Loucy (cell line): ENCODE results near the gene FOXK1.

Source experiments
- H2AFZ ChIP-seq: fragments of 200-600 bp; sonication (generic); 2 replicates; pipeline ENCODE4 v1.6.0; 2016; ENCODE audit warnings: antibody characterized with exemption, mild to moderate bottlenecking, low read length, moderate library complexity
- H3F3A ChIP-seq: fragments of 200-600 bp; 2 replicates; pipeline ENCODE4 v1.6.0; 2016; ENCODE audit warnings: antibody characterized with exemption, low read depth, mild to moderate bottlenecking
- H3K27me3 ChIP-seq: fragments of 200-600 bp; sonication (generic); 2 replicates; pipeline ENCODE4 v1.6.1; 2014; ENCODE audit warnings: low read length, mild to moderate bottlenecking; ENCODE audit not compliant: insufficient read depth, poor library complexity, severe bottlenecking
- H3K36me3 ChIP-seq: fragments of 200-600 bp; sonication (generic); 2 replicates; pipeline ENCODE4 v1.6.1; 2016; ENCODE audit warnings: low read length; ENCODE audit not compliant: insufficient read depth
- H3K4me1 ChIP-seq: fragments of 200-600 bp; sonication (generic); 2 replicates; pipeline ENCODE4 v1.5.1; 2014; ENCODE audit warnings: low read length, mild to moderate bottlenecking; ENCODE audit not compliant: insufficient read depth, poor library complexity, severe bottlenecking
- H3K4me2 ChIP-seq: fragments of 200-600 bp; sonication (generic); 2 replicates; pipeline ENCODE4 v1.6.0; 2014; ENCODE audit warnings: antibody characterized with exemption, low read length, low read depth, mild to moderate bottlenecking; ENCODE audit not compliant: poor library complexity, severe bottlenecking
- H3K4me3 ChIP-seq: fragments of 200-600 bp; sonication (generic); 2 replicates; pipeline ENCODE4 v1.5.1; 2014; ENCODE audit warnings: low read length, mild to moderate bottlenecking, mixed read lengths; ENCODE audit not compliant: poor library complexity, severe bottlenecking
- H3K79me2 ChIP-seq: fragments of 200-600 bp; sonication (generic); 2 replicates; pipeline ENCODE4 v1.6.1; 2014; ENCODE audit warnings: low read length; ENCODE audit not compliant: insufficient read depth
- H3K9ac ChIP-seq: fragments of 200-600 bp; sonication (generic); 2 replicates; pipeline ENCODE4 v1.6.0; 2014; ENCODE audit warnings: mild to moderate bottlenecking, low read depth, low read length, moderate library complexity; ENCODE audit not compliant: poor library complexity, severe bottlenecking
- H3K9me2 ChIP-seq: fragments of 200-600 bp; sonication (generic); replicated peaks from 2 replicates; pipeline ENCODE4 v1.6.1; 2016; ENCODE audit warnings: low read depth, low read length, mixed read lengths
- H3K9me3 ChIP-seq: fragments of 200-600 bp; sonication (generic); 2 replicates; pipeline ENCODE4 v1.6.1; 2014; ENCODE audit warnings: mild to moderate bottlenecking, antibody characterized with exemption, low read length, low read depth; ENCODE audit not compliant: insufficient read depth
- H4K20me1 ChIP-seq: fragments of 200-600 bp; sonication (generic); 2 replicates; pipeline ENCODE4 v1.6.0; 2014; ENCODE audit warnings: antibody characterized with exemption, low read length, mild to moderate bottlenecking; ENCODE audit not compliant: insufficient read depth, poor library complexity, severe bottlenecking
- EZH2phosphoT487 ChIP-seq: fragments of 200-600 bp; IDR thresholded peaks from 2 replicates; pipeline ENCODE4 v1.6.1; 2018; ENCODE audit warnings: antibody characterized with exemption, mild to moderate bottlenecking, moderate library complexity, borderline replicate concordance
- TF ChIP-seq, protein P1 (sequence below): fragments of 200-600 bp; sonication (generic); conservative IDR thresholded peaks from 2 replicates; pipeline ENCODE4 v1.5.1; 2014; ENCODE audit warnings: mild to moderate bottlenecking, antibody characterized with exemption, low read length

FOXK1 gene

DNA sequence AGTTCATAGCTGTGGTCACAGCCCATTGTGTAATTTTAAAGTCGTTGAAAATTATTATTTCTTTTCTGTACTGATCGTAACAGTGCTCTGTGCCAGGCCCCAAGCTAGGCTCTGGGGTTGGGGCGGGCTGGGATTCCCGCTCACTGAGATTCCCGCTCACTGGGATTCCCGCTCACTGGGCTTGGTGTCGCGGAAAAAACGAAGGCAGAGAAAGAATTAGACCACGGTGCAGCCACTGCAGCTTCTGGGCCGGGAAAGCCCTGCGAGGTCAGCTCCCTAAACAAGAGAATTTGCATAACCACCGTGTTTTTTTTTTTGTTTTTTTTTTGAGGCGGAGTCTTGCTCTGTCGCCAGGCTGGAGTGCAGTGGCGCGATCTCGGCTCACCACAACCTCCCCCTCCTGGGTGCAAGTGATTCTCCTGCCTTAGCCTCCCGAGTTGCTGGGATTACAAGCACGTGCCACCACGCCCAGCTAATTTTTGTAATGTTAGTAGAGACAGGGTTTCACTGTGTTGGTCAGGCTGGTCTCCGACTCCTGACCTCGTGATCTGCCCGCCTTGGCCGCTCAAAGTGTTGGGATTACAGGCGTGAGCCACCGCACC is 31.2 kb downstream of the FOXK1 start:
- H3K27me3 ChIP-seq: no peaks in the 10 kb centered on the region
- peaks cover 87% of the 10 kb centered on the region for H3K79me2 ChIP-seq

DNA sequence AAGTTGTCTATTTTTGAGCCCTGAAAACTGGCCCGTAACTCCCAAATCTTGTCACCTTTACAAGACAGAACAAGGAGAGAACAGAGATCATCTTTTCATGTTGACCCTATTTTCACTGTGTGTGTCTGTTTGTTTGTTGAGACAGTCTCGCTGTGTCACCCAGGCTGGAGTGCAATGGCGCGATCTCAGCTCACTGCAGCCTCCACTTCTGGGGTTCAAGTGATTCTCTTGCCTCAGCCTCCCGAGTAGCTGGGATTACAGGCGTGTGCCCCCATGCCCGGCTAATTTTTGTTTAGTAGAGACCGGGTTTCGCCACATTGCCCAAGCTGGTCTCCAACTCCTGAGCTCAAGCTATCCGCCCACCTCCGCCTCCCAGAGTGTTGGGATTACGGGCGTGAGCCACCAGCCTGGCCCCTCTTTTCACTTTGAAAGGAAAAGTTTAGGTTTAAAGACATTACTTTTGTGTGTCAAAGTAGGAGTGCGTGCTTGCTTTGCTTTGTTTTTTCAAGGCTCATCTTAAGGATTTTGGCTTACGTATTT is 32.1 kb downstream of the FOXK1 start:
- H3K27me3 ChIP-seq: no peaks in the 10 kb centered on the region
- TF ChIP-seq EZH2phosphoT487: no peak
- TF ChIP-seq, protein P1, sequence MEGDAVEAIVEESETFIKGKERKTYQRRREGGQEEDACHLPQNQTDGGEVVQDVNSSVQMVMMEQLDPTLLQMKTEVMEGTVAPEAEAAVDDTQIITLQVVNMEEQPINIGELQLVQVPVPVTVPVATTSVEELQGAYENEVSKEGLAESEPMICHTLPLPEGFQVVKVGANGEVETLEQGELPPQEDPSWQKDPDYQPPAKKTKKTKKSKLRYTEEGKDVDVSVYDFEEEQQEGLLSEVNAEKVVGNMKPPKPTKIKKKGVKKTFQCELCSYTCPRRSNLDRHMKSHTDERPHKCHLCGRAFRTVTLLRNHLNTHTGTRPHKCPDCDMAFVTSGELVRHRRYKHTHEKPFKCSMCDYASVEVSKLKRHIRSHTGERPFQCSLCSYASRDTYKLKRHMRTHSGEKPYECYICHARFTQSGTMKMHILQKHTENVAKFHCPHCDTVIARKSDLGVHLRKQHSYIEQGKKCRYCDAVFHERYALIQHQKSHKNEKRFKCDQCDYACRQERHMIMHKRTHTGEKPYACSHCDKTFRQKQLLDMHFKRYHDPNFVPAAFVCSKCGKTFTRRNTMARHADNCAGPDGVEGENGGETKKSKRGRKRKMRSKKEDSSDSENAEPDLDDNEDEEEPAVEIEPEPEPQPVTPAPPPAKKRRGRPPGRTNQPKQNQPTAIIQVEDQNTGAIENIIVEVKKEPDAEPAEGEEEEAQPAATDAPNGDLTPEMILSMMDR: no peak
- no peak overlapping the region for H3K4me2 ChIP-seq
- no peak overlapping the region for H3K9ac ChIP-seq
- peaks cover 5% of the 10 kb centered on the region; the same call in 1 of the 2 replicates for H3K36me3 ChIP-seq
- peaks cover 17% of the 10 kb centered on the region for H4K20me1 ChIP-seq
- H3K4me1 ChIP-seq: no peaks in the 10 kb centered on the region
- peaks cover 84% of the 10 kb centered on the region for H3K79me2 ChIP-seq
- H2AFZ ChIP-seq: no peak overlapping the region
- no peak overlapping the region for H3K4me3 ChIP-seq
- H3K9me3 ChIP-seq: no peaks in the 10 kb centered on the region
- no peaks in the 10 kb centered on the region for H3K9me2 ChIP-seq
- no peaks in the 10 kb centered on the region for H3F3A ChIP-seq

More for the DNA sequence above, 31.2 kb downstream of the FOXK1 start:
- H2AFZ ChIP-seq: no peak overlapping the region
- H3K9me3 ChIP-seq: no peaks in the 10 kb centered on the region
- H3K9ac ChIP-seq: no peak overlapping the region
- no peak overlapping the region for H3K4me2 ChIP-seq
- H3K4me1 ChIP-seq: no peaks in the 10 kb centered on the region
- TF ChIP-seq, protein P1: no peak
- no peak for TF ChIP-seq EZH2phosphoT487
- no peak overlapping the region for H3K4me3 ChIP-seq
- H3F3A ChIP-seq: no peaks in the 10 kb centered on the region
- peaks cover 5% of the 10 kb centered on the region; the same call in 1 of the 2 replicates for H3K36me3 ChIP-seq
- no peaks in the 10 kb centered on the region for H3K9me2 ChIP-seq
- H4K20me1 ChIP-seq: peaks cover 17% of the 10 kb centered on the region

DNA sequence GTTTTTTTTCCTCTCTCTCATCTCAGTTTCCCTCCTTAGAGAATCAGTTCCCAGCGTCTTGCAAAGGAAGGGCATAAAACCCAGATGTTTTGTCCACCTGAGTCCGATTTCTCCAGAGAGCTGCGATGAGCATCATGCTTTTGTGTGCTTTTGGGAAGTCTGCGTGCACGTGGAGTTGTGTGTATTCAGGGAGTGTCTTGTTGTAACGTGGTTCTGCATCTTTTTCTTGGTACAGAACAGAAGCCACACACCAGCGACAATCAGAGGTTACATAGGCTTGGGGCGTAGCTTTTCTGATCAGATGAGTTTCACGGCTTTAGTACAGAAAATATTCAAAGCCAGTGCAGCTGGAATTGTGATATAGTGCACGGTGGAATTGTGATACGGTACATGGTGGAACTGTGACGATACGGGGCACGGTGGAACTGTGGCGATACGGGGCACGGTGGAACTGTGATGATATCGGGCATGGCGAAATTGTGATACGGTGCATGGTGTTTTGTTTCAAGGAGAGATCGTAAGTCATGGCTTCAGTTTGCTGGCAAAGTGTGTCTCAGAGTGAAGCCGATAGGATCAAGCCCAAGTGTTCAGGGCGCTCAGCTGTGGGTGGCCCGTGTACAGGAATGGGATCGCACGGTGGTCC is 32.8 kb downstream of the FOXK1 start:
- H2AFZ ChIP-seq: no peak overlapping the region
- TF ChIP-seq, protein P1: no peak
- TF ChIP-seq EZH2phosphoT487: no peak
- H3K4me3 ChIP-seq: no peak overlapping the region
- H3K9me3 ChIP-seq: no peaks in the 10 kb centered on the region
- H3K4me2 ChIP-seq: no peak overlapping the region
- no peaks in the 10 kb centered on the region for H3K9me2 ChIP-seq
- no peak overlapping the region for H3K9ac ChIP-seq
- peaks cover 80% of the 10 kb centered on the region for H3K79me2 ChIP-seq
- peaks cover 5% of the 10 kb centered on the region; the same call in 1 of the 2 replicates for H3K36me3 ChIP-seq
- peaks cover 17% of the 10 kb centered on the region for H4K20me1 ChIP-seq
- H3K4me1 ChIP-seq: no peaks in the 10 kb centered on the region
- no peaks in the 10 kb centered on the region for H3K27me3 ChIP-seq
- H3F3A ChIP-seq: no peaks in the 10 kb centered on the region
